Pancreas (tissue), 10 donors: ENCODE measurements around the gene GPR45. TPM values are rescaled to one million over a fixed set of nuclear protein-coding genes. Genes with fewer than 3 reads are reported as not detected.

Source experiments
- ATAC-seq, 4 donors: fragments of 200-7000 bp; cut with Tn5 transposase; one replicate each; pipeline versions ENCODE4 v1.8.0 to v1.9.1; 2020; ENCODE audit warnings: mild to moderate bottlenecking in 4 of 4, moderate library complexity in 4 of 4
- DNase-seq, 6 donors: peaks; one replicate each; pipeline ENCODE4 v3.0.0-alpha.2; 2020
- FAIRE-seq: peaks from 2 replicates; lab custom pipeline; 2012; peaks lifted over from hg19 to GRCh38; lab: Jason Lieb, UNC
- H3K27ac ChIP-seq, 4 donors: fragments of 200-600 bp; sonication (generic); 1 replicate in 3 of 4; 2 replicates in 1 of 4; pipeline versions ENCODE4 v1.5.0 to v1.8.0; 2020
- H3K27me3 ChIP-seq, 4 donors: fragments of 200-600 bp; one replicate each; pipeline ENCODE4 v1.8.0; 2021
- H3K36me3 ChIP-seq, 3 donors: fragments of 200-600 bp; sonication (generic) in 1 of 3; one replicate each; pipeline versions ENCODE4 v1.5.0 to v1.8.0; 2020 to 2021
- H3K4me1 ChIP-seq, 3 donors: fragments of 200-600 bp; one replicate each; pipeline ENCODE4 v1.8.0; 2021
- H3K4me3 ChIP-seq, 4 donors: fragments of 200-600 bp; sonication (generic) in 2 of 4; one replicate each; pipeline versions ENCODE4 v1.5.0 to v1.8.0; 2020 to 2021
- H3K9me3 ChIP-seq, 4 donors: fragments of 200-600 bp; one replicate each; pipeline ENCODE4 v1.8.0; 2021
- CTCF ChIP-seq, 4 donors: fragments of 200-600 bp; sonication (generic) in 3 of 4; IDR thresholded peaks; one replicate each; pipeline versions ENCODE4 v1.5.0 to v1.8.0; 2021; ENCODE audit warnings: antibody characterized with exemption in 4 of 4
- WGBS, 2 donors: extraction: QIAGEN DNeasy Blood & Tissue Kit; methylation state at CpG; one replicate each; pipeline ENCODE4 v1.1.7; 2013; 5-methylcytosine and 5-hydroxymethylcytosine counted together
- intact Hi-C, 3 donors: fragments of 100-400 bp; cut with DNase I; formaldehyde crosslinking; loops; one replicate each; pipeline versions ENCODE4 v1.11.1 to v1.14.2; 2022
- polyA plus RNA-seq, 2 donors: library from polyadenylated mRNA; stranded (reverse); fragments of 200-250 nt; gene quantifications; one replicate each; pipeline ENCODE4 v1.2.3, GENCODE V29; 2013
- total RNA-seq, 6 donors: library from RNA; stranded (reverse); fragmentation: NEBNext Ultra II Directional in 4 of 6; extraction: Animal tissue kit (Norgen Biotek cat#: 25700) in 4 of 6; gene quantifications; one replicate each; pipeline versions ENCODE4 v1.2.1 to v1.2.4, GENCODE V29; 2021 to 2023
- donor health status: healthy with polysubstance abuse.
- donor health status: DM: no; HTN: no; CAD: no; lungs with moderate emphysema.
- donor health status: DM: no; HTN: no; CAD: no.
- donor health status: control.
- donor health status: control.
- donor health status: Bipolar disorder and iron deficiency.
- donor health status: DM: yes; HTN: yes; CAD: no.
- donor health status: DM: no; HTN: no; CAD: no.
- donor health status: DM: no; HTN: no; CAD: no.
- donor health status: DM: yes; HTN: yes; CAD: no.

GPR45 gene
- total and polyA plus RNA-seq, 8 donors, result 0.09 TPM; not detected in 7

GRCh38 chr2:105258835-105259350 lies 17.4 kb downstream of the GPR45 start:
- Histone ChIP-seq H3K4me1 (no peaks in the 10 kb centered on the region), H3K4me3 (no peak overlapping the region), H3K27me3 (no peaks in the 10 kb centered on the region), H3K36me3 (no peaks in the 10 kb centered on the region), H3K9me3 (no peaks in the 10 kb centered on the region), H3K27ac (no peak overlapping the region)
- WGBS, 2 donors, result 66 to 72% methylated on average over 10 of the region's 10 CpGs
- no peak for FAIRE-seq
- no peak for ATAC-seq
- intact Hi-C loops, result no loop called here
- TF ChIP-seq CTCF (IDR thresholded peaks at IDR 0.05), result no peak
- no peak for DNase-seq

- no peak for DNase-seq
- FAIRE-seq, result no peak
- no peaks in the 10 kb centered on the region for H3K4me1 ChIP-seq
- intact Hi-C loops, result no loop called here
- no peak overlapping the region for H3K27ac ChIP-seq
- H3K27me3 ChIP-seq, result no peaks in the 10 kb centered on the region
- H3K4me3 ChIP-seq, result no peak overlapping the region
- peaks cover 0 to 6% (median 3%) of the 10 kb centered on the region in 3 donors for H3K36me3 ChIP-seq
- ATAC-seq, result no peak
- no peak for TF ChIP-seq CTCF (IDR thresholded peaks at IDR 0.05)
- no peaks in the 10 kb centered on the region for H3K9me3 ChIP-seq
- WGBS, 2 donors, result 89 to 93% methylated on average over 5 of the region's 5 CpGs
Measured at GRCh38 chr2:105261061-105261460, 19.5 kb downstream of the GPR45 start.

- no peak for TF ChIP-seq CTCF (IDR thresholded peaks at IDR 0.05)
- 85% methylated on average over 10 of the region's 10 CpGs for WGBS, 2 donors
- H3K4me3 ChIP-seq, result no peak overlapping the region
- H3K9me3 ChIP-seq, result no peaks in the 10 kb centered on the region
- peaks cover 0 to 19% (median 7%) of the 10 kb centered on the region in 3 donors for H3K36me3 ChIP-seq
- H3K4me1 ChIP-seq, result no peaks in the 10 kb centered on the region
- H3K27ac ChIP-seq, result no peak overlapping the region
- DNase-seq, result no peak
- intact Hi-C loops, result no loop called here
- no peak for FAIRE-seq
- peak in 1 of 4 donors; percentile 25 for ATAC-seq
- no peaks in the 10 kb centered on the region for H3K27me3 ChIP-seq
Measured at GRCh38 chr2:105262651-105263091, 21.1 kb downstream of the GPR45 start.

GRCh38 chr2:105269426-105269825 lies 27.9 kb downstream of the GPR45 start:
- no peak for ATAC-seq
- H3K4me3 ChIP-seq, result no peak overlapping the region
- no peak for FAIRE-seq
- H3K27me3 ChIP-seq, result no peaks in the 10 kb centered on the region
- TF ChIP-seq CTCF (IDR thresholded peaks at IDR 0.05), result no peak
- intact Hi-C loops, result no loop called here
- no peak overlapping the region for H3K27ac ChIP-seq
- H3K4me1 ChIP-seq, result no peaks in the 10 kb centered on the region
- WGBS, 2 donors, result 94% methylated on average over 21 of the region's 21 CpGs
- no peaks in the 10 kb centered on the region for H3K9me3 ChIP-seq
- H3K36me3 ChIP-seq, result peaks cover 5 to 55% (median 15%) of the 10 kb centered on the region in 3 donors
- DNase-seq, result no peak

GRCh38 chr2:105271393-105272045 lies 30.0 kb downstream of the GPR45 start:
- peaks cover 9 to 65% (median 14%) of the 10 kb centered on the region in 3 donors for H3K36me3 ChIP-seq
- no peak for DNase-seq
- no peak for ATAC-seq
- no peak overlapping the region for H3K4me3 ChIP-seq
- H3K27ac ChIP-seq, result no peak overlapping the region
- H3K9me3 ChIP-seq, result no peaks in the 10 kb centered on the region
- no peaks in the 10 kb centered on the region for H3K27me3 ChIP-seq
- intact Hi-C loops, result no loop called here
- WGBS, 2 donors, result 82% methylated on average over 14 of the region's 14 CpGs
- TF ChIP-seq CTCF (IDR thresholded peaks at IDR 0.05), result no peak
- FAIRE-seq, result no peak
- H3K4me1 ChIP-seq, result no peaks in the 10 kb centered on the region
